CD8-positive, alpha-beta memory T cell (primary cell): Measurements from ENCODE around the gene SKAP1. TPM values are rescaled to one million over a fixed set of nuclear protein-coding genes. Genes with fewer than 3 reads are reported as not detected.
"Not testable (repeated sequence)": the region's sequence is repeated elsewhere in the genome, so short reads cannot be mapped to it uniquely, and the experiment has no call there.

Experiments
- CTCF ChIA-PET: fragments of 350-600 bp; sonication (Branson Sonifier 250); formaldehyde crosslinking; loops from one replicate; lab custom pipeline; 2021; ENCODE audit warnings: antibody characterized with exemption; lab: Charles Lee
- POLR2A ChIA-PET: fragments of 350-600 bp; sonication (Branson Sonifier 250); formaldehyde crosslinking; loops from one replicate; lab custom pipeline; 2021; ENCODE audit warnings: antibody characterized with exemption; lab: Charles Lee
- DNase-seq, 5 donors: peaks; one replicate each; pipeline versions ENCODE4 v3.0.0 to v3.0.0-alpha.2; 2020 to 2022; ENCODE audit warnings: mixed read lengths in 1 of 5
- H3K27ac ChIP-seq: one replicate; pipeline ENCODE4 v1.7.0; 2013; ENCODE audit warnings: low read depth, mild to moderate bottlenecking, low read length, moderate library complexity
- H3K27me3 ChIP-seq: 2 replicates; pipeline ENCODE4 v1.7.0; 2013; ENCODE audit warnings: low read length, mild to moderate bottlenecking; ENCODE audit not compliant: insufficient read depth, poor library complexity, severe bottlenecking
- H3K36me3 ChIP-seq: 2 replicates; pipeline ENCODE4 v1.7.0; 2013; ENCODE audit warnings: mild to moderate bottlenecking, low read length, moderate library complexity; ENCODE audit not compliant: insufficient read depth
- H3K4me1 ChIP-seq: 2 replicates; pipeline ENCODE4 v1.7.0; 2013; ENCODE audit warnings: mild to moderate bottlenecking, low read length, moderate library complexity; ENCODE audit not compliant: insufficient read depth
- H3K4me3 ChIP-seq: 2 replicates; pipeline ENCODE4 v1.7.0; 2013; ENCODE audit warnings: mild to moderate bottlenecking, low read length
- H3K9me3 ChIP-seq: 2 replicates; pipeline ENCODE4 v1.7.0; 2013; ENCODE audit warnings: mild to moderate bottlenecking, low read length
- H3K27ac Mint-ChIP-seq, 8 donors: one replicate each; pipeline ENCODE4 v1.8.0; 2020 to 2021; ENCODE audit warnings: mixed read lengths in 8 of 8, mild to moderate bottlenecking in 6 of 8, inconsistent platforms in 3 of 8, moderate library complexity in 3 of 8
- H3K27me3 Mint-ChIP-seq, 2 donors: one replicate each; pipeline ENCODE4 v1.8.0; 2020 to 2021; ENCODE audit warnings: mixed read lengths in 2 of 2, mild to moderate bottlenecking in 1 of 2, moderate library complexity in 1 of 2
- H3K36me3 Mint-ChIP-seq, 3 donors: one replicate each; pipeline ENCODE4 v1.8.0; 2020 to 2021; ENCODE audit warnings: mixed read lengths in 3 of 3, inconsistent platforms in 1 of 3, mild to moderate bottlenecking in 1 of 3
- H3K4me1 Mint-ChIP-seq, 3 donors: one replicate each; pipeline ENCODE4 v1.8.0; 2020 to 2021; ENCODE audit warnings: mixed read lengths in 3 of 3, inconsistent platforms in 1 of 3, mild to moderate bottlenecking in 1 of 3
- H3K4me3 Mint-ChIP-seq, 7 donors: one replicate each; pipeline ENCODE4 v1.8.0; 2020 to 2021; ENCODE audit warnings: mixed read lengths in 7 of 7, mild to moderate bottlenecking in 6 of 7, moderate library complexity in 4 of 7, inconsistent platforms in 2 of 7
- H3K9me3 Mint-ChIP-seq, 5 donors: one replicate each; pipeline ENCODE4 v1.8.0; 2020 to 2022; ENCODE audit warnings: mixed read lengths in 5 of 5, mild to moderate bottlenecking in 3 of 5, moderate library complexity in 2 of 5, inconsistent platforms in 1 of 5
- polyA plus RNA-seq: library from polyadenylated mRNA; unstranded; fragments of 300-500 nt; fragmentation: Illumina TruSeq; gene quantifications from one replicate; pipeline ENCODE4 v1.2.3, GENCODE V29; 2021
- total RNA-seq, 2 experiments: library from RNA; stranded (reverse); gene quantifications; one replicate each; pipeline ENCODE4 v1.2.3, GENCODE V29; 2021

Gene SKAP1
- total and polyA plus RNA-seq, 3 experiments from 2014 or later = 50.5 to 264 (median 56.0) TPM

- H3K27ac Mint-ChIP-seq = peak overlapping the region; percentile 2 to 99 (median 90)
- H3K9me3 ChIP-seq = no peaks in the 10 kb centered on the region
- DNase-seq = no peak
- H3K36me3 Mint-ChIP-seq = peaks cover 0 to 27% (median 0%) of the 10 kb centered on the region in 3 donors
- H3K9me3 Mint-ChIP-seq = peaks cover 0 to 2% (median 0%) of the 10 kb centered on the region in 5 donors
- H3K36me3 ChIP-seq = no peaks in the 10 kb centered on the region
- peaks cover 68% of the 10 kb centered on the region for H3K4me1 ChIP-seq
- ChIA-PET CTCF (interaction anchor here (1.4 kb wide), 2 partner anchors 10 to 29 kb away, joined by 4 to 5 read pairs; no protein-coding TSS in a partner anchor), POLR2A (interaction anchor here (0.6 to 0.7 kb wide), 2 partner anchors 14 to 19 kb away, joined by 3 to 4 read pairs; no protein-coding TSS in a partner anchor)
- peak overlapping the region; percentile 71 to 100 (median 76) for H3K4me3 Mint-ChIP-seq
- peak overlapping the region; percentile 31 for H3K4me3 ChIP-seq
- H3K27ac ChIP-seq = no peak overlapping the region
- peaks cover 71 to 92% (median 89%) of the 10 kb centered on the region in 3 donors for H3K4me1 Mint-ChIP-seq
- H3K27me3 Mint-ChIP-seq = no peaks in the 10 kb centered on the region
- no peaks in the 10 kb centered on the region for H3K27me3 ChIP-seq
These were observed 3.1 kb downstream of the SKAP1 start for GRCh38 chr17:48426761-48427500.

DNA sequence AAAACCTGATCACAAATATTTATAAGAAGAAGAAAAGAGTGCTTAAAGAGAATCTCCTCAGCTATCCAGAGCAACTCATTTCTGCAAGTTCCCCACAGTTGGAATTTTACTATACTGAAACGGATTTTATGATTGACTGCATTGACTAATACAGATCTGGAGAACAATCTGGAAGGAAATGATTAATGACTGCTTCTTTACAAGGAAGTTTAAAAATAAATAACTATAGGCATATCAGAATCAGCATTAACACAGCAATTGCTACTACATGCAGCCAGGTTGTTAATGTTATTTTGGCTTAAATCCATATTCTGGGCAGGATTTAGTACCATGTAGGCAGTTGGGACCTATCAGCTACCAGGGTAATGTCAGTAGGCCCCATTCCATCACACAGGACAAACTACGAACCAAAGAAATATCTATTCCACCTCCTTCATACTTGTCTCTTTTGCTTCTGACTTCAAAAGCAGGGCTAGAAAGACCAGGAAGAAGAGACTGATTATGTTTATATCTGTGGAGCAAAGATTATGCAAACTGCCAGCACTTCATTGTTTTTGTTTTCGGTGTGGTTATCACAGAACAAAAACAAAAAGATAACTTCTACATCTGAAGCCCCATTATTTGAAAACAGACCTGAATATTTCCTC, 3.9 kb downstream of the SKAP1 start:
- H3K4me3 Mint-ChIP-seq = peak overlapping the region; percentile 71 to 100 (median 76)
- H3K27ac Mint-ChIP-seq = peak overlapping the region; percentile 26 to 99 (median 90)
- POLR2A ChIA-PET = interaction anchor here (0.6 kb wide), 2 partner anchors 15 to 462 kb away, joined by 4 read pairs; no protein-coding TSS in a partner anchor
- peaks cover 0 to 2% (median 0%) of the 10 kb centered on the region in 5 donors for H3K9me3 Mint-ChIP-seq
- H3K27me3 Mint-ChIP-seq = no peaks in the 10 kb centered on the region
- H3K4me1 ChIP-seq = peaks cover 76% of the 10 kb centered on the region
- CTCF ChIA-PET = interaction anchor here (1.4 kb wide), 3 partner anchors 10 to 30 kb away, joined by 3 to 5 read pairs (median 4); no protein-coding TSS in a partner anchor
- no peaks in the 10 kb centered on the region for H3K27me3 ChIP-seq
- no peaks in the 10 kb centered on the region for H3K36me3 ChIP-seq
- no peak overlapping the region for H3K4me3 ChIP-seq
- no peaks in the 10 kb centered on the region for H3K9me3 ChIP-seq
- H3K36me3 Mint-ChIP-seq = peaks cover 0 to 33% (median 0%) of the 10 kb centered on the region in 3 donors
- H3K27ac ChIP-seq = no peak overlapping the region
- DNase-seq = no peak
- peaks cover 69 to 91% (median 89%) of the 10 kb centered on the region in 3 donors for H3K4me1 Mint-ChIP-seq

DNA sequence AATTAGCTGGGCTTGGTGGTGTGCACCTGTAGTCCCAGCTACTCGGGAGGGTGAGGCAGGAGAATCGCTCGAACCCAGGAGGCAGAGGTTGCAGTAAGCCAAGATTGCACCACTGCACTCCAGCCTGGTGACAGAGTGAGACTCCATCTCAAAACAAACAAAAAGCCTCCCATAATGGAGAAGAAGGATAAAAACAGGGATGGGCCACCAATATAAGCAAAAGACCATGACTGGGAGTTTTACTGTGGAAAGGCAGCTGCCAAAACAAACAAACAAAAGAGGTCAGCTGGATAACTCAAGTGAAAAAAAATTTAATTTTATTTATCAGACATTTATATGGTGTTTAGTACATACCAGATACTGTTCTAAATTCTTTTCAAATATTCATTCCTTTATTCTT, 8.0 kb downstream of the SKAP1 start:
- POLR2A ChIA-PET = interaction anchor here (1.3 kb wide), 1 partner anchor 14 kb away, joined by 3 read pairs; no protein-coding TSS in a partner anchor
- H3K4me3 Mint-ChIP-seq, H3K9me3 Mint-ChIP-seq, H3K27me3 Mint-ChIP-seq, H3K9me3 ChIP-seq, DNase-seq, H3K4me3 ChIP-seq, H3K36me3 ChIP-seq, H3K27me3 ChIP-seq, CTCF ChIA-PET, H3K27ac ChIP-seq: not testable (repeated sequence)
- Mint-ChIP-seq H3K4me1 (peaks cover 67 to 93% (median 88%) of the 10 kb centered on the region in 3 donors), H3K36me3 (peaks cover 0 to 37% (median 2%) of the 10 kb centered on the region in 3 donors), H3K27ac (peak overlapping the region in 1 of 8 donors; percentile 36)
- H3K4me1 ChIP-seq = peaks cover 87% of the 10 kb centered on the region

DNA sequence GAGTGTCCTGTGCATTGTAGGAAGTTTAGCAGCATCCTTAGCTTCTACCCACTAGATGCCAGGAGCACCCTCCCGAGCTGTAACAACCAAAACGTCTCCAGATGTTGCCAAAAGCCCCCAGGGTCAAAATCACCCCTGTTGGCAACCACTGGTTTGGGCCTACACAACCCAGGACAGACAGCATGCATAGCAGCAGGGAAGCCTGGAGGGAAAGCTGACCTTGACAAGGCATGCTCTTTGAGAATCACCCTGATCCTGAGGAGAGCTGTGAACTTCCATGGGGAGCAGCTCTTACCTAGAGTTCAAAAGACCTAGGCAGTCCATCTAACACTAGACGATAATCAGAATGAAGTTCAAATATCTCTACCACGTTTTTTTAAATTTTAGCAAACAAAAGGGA, 9.2 kb downstream of the SKAP1 start:
- Mint-ChIP-seq H3K4me3 (peak overlapping the region in 3 of 7 donors; percentile 29 to 57 (median 44)), H3K27me3 (no peaks in the 10 kb centered on the region), H3K4me1 (peaks cover 67 to 93% (median 88%) of the 10 kb centered on the region in 3 donors), H3K36me3 (peaks cover 0 to 36% (median 2%) of the 10 kb centered on the region in 3 donors), H3K9me3 (no peaks in the 10 kb centered on the region), H3K27ac (peak overlapping the region in 5 of 8 donors; percentile 15 to 65 (median 52))
- CTCF ChIA-PET = interaction anchor here (0.6 to 1.1 kb wide), 3 partner anchors 22 to 252 kb away, joined by 3 to 5 read pairs (median 3); no protein-coding TSS in a partner anchor
- Histone ChIP-seq H3K9me3 (no peaks in the 10 kb centered on the region), H3K4me1 (peaks cover 87% of the 10 kb centered on the region), H3K27ac (no peak overlapping the region), H3K27me3 (no peaks in the 10 kb centered on the region), H3K4me3 (no peak overlapping the region), H3K36me3 (no peaks in the 10 kb centered on the region)
- DNase-seq = no peak
- POLR2A ChIA-PET = interaction anchor here (0.7 to 1.3 kb wide), 2 partner anchors 13 to 49 kb away, joined by 3 to 5 read pairs; no protein-coding TSS in a partner anchor

DNA sequence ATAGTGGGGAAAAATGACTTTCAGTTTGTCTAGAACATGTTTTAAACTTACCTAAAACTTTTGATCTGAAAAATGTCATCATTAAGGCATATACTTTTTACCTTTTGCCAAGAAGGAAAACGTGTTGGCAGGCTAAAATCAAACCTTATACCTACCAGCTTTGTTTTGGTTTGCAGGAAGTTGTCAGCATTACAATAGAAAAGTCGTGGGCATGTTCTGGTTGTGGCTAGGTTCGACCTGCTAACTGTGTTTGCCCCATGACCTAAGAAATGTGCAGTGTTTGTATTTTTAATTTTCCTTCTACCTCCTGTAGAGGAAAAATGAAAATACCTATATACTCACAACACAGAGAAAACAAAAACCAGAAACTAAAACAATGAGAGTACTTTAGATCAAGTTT, 13.0 kb downstream of the SKAP1 start:
- peaks cover 0 to 27% (median 2%) of the 10 kb centered on the region in 3 donors for H3K36me3 Mint-ChIP-seq
- Histone ChIP-seq H3K4me3 (no peak overlapping the region), H3K36me3 (no peaks in the 10 kb centered on the region), H3K9me3 (no peaks in the 10 kb centered on the region), H3K4me1 (peaks cover 94% of the 10 kb centered on the region), H3K27me3 (no peaks in the 10 kb centered on the region), H3K27ac (no peak overlapping the region)
- H3K27me3 Mint-ChIP-seq = no peaks in the 10 kb centered on the region
- DNase-seq = no peak
- H3K4me1 Mint-ChIP-seq = peaks cover 76 to 98% (median 96%) of the 10 kb centered on the region in 3 donors
- no peaks in the 10 kb centered on the region for H3K9me3 Mint-ChIP-seq
- H3K4me3 Mint-ChIP-seq = peak overlapping the region in 6 of 7 donors; percentile 42 to 66 (median 55)
- CTCF ChIA-PET = interaction anchor here (2.1 kb wide), 1 partner anchor 9 kb away, joined by 5 read pairs; no protein-coding TSS in a partner anchor
- H3K27ac Mint-ChIP-seq = peak overlapping the region; percentile 75 to 90 (median 82)
- POLR2A ChIA-PET = interaction anchor here (0.5 kb wide), 1 partner anchor 37 kb away, joined by 3 read pairs; no protein-coding TSS in a partner anchor

DNA sequence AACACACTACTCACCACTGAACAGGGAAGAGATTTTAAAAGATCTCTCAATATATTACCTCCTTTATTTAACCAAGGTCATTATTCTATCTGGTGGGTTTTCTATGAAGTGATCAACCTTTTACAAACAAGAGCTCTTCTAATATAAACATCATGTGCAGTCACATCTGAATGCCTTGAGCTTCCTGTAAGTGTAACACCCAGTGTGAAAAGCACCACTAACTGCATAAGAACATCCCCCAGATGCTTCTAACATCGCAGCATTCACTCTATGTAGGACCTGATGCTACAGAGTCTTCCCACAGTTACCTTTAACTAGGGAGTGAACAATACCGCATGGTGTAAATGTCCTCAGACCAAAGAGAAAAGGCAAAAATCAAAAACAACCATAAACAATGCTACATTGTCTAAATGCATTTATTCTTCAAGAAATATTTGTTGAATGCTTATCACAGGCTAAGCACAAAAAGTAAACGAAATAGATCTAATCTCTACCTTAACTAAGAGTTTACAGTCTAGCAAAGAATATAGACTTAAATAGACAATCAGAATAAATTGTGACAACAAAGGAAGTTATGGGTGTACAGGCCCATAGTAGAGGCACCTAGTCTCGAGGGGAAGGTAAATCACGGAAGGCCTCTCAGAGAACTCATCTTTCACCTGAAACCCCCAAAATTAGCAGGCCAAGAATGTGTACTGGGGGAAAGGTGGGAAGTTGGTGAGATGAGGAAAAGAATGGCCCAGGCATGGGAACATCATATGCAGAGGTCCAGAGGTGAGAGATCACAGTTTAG, 16.2 kb downstream of the SKAP1 start:
- ChIA-PET POLR2A (interaction anchor here (1.0 kb wide), 1 partner anchor 44 kb away, joined by 3 read pairs; no protein-coding TSS in a partner anchor), CTCF (interaction anchor here (0.8 to 1.8 kb wide), 8 partner anchors 10 to 43 kb away, joined by 3 to 5 read pairs (median 4); no protein-coding TSS in a partner anchor)
- Mint-ChIP-seq H3K27ac (peak overlapping the region; percentile 80 to 96 (median 91)), H3K36me3 (peaks cover 0 to 36% (median 12%) of the 10 kb centered on the region in 3 donors), H3K9me3 (no peaks in the 10 kb centered on the region), H3K4me1 (peaks cover 77 to 96% (median 90%) of the 10 kb centered on the region in 3 donors), H3K4me3 (peak overlapping the region; percentile 29 to 79 (median 70)), H3K27me3 (no peaks in the 10 kb centered on the region)
- peaks cover 82% of the 10 kb centered on the region for H3K4me1 ChIP-seq
- DNase-seq = peak in 1 of 5 donors; percentile 18
- H3K27me3 ChIP-seq = no peaks in the 10 kb centered on the region
- no peaks in the 10 kb centered on the region for H3K9me3 ChIP-seq
- H3K27ac ChIP-seq = no peak overlapping the region
- H3K36me3 ChIP-seq = peaks cover 5% of the 10 kb centered on the region
- H3K4me3 ChIP-seq = no peak overlapping the region

DNA sequence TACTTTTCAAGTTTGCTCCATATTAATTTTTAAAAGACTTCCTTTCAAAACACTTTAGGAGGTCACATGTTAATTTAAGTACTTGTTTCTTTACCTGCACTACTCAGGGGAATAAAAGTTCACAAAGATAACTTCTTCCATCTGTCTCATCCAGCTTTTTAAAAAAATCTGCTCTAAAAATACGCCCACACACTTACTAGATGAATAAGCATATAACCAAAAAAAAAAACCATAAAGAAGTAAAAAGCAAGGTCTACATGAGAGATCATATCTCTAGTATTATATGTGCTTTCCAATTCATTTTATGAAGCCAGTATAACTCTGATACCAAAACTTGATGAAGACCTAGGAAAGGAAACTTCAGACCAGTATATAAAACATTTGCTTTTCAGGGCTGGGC, 17.2 kb downstream of the SKAP1 start:
- H3K9me3 Mint-ChIP-seq = no peaks in the 10 kb centered on the region

More for the DNA sequence above, 17.2 kb downstream of the SKAP1 start:
- Histone ChIP-seq H3K4me1 (peaks cover 74% of the 10 kb centered on the region), H3K4me3 (no peak overlapping the region), H3K27me3 (no peaks in the 10 kb centered on the region), H3K36me3 (peaks cover 5% of the 10 kb centered on the region), H3K27ac (no peak overlapping the region), H3K9me3 (no peaks in the 10 kb centered on the region)
- Mint-ChIP-seq H3K27ac (peak overlapping the region in 7 of 8 donors; percentile 30 to 84 (median 80)), H3K4me1 (peaks cover 74 to 96% (median 90%) of the 10 kb centered on the region in 3 donors), H3K27me3 (no peaks in the 10 kb centered on the region), H3K4me3 (peak overlapping the region; percentile 1 to 53 (median 15)), H3K36me3 (peaks cover 0 to 37% (median 14%) of the 10 kb centered on the region in 3 donors)
- DNase-seq = no peak
- ChIA-PET POLR2A (interaction anchor here (0.6 kb wide), 1 partner anchor 66 kb away, joined by 4 read pairs; no protein-coding TSS in a partner anchor), CTCF (interaction anchor here (0.7 to 1.4 kb wide), 6 partner anchors 16 to 45 kb away, joined by 3 to 5 read pairs (median 4); no protein-coding TSS in a partner anchor)
